Breast epithelium (tissue), 4 donors: ENCODE data around the gene ASB9. TPM values are rescaled to one million over a fixed set of nuclear protein-coding genes. Genes with fewer than 3 reads are reported as not detected.

Experiments used
- DNase-seq, 2 donors: peaks; one replicate each; pipeline ENCODE4 v3.0.0-alpha.2; 2019; ENCODE audit warnings: low spot score in 2 of 2
- H3K27ac ChIP-seq, 2 donors: fragments of 200-600 bp; sonication (generic) in 1 of 2; one replicate each; pipeline ENCODE4 v1.5.1; 2016 to 2019; ENCODE audit warnings: mild to moderate bottlenecking in 1 of 2
- H3K27me3 ChIP-seq, 2 donors: fragments of 200-600 bp; sonication (generic) in 1 of 2; one replicate each; pipeline versions ENCODE4 v1.5.1 to v1.6.0; 2017 to 2019; ENCODE audit warnings: control low read depth in 1 of 2, mild to moderate bottlenecking in 1 of 2
- H3K36me3 ChIP-seq: fragments of 200-600 bp; one replicate; pipeline ENCODE4 v1.5.1; 2019
- H3K4me1 ChIP-seq, 2 donors: fragments of 200-600 bp; sonication (generic); one replicate each; pipeline ENCODE4 v1.5.1; 2016 to 2019; ENCODE audit warnings: control low read depth in 1 of 2
- H3K4me3 ChIP-seq, 3 donors: fragments of 200-600 bp; sonication (generic); 1 replicate in 2 of 3; 2 replicates in 1 of 3; pipeline ENCODE4 v1.5.1; 2016 to 2019; ENCODE audit warnings: mild to moderate bottlenecking in 3 of 3, moderate library complexity in 2 of 3
- H3K9me3 ChIP-seq, 2 donors: fragments of 200-600 bp; sonication (generic) in 1 of 2; one replicate each; pipeline ENCODE4 v1.5.1; 2016 to 2019; ENCODE audit warnings: control low read depth in 1 of 2
- POLR2A ChIP-seq: fragments of 450-650 bp; IDR thresholded peaks from one replicate; pipeline ENCODE4 v1.6.1; 2016; ENCODE audit warnings: antibody characterized with exemption, mild to moderate bottlenecking, moderate library complexity
- POLR2AphosphoS5 ChIP-seq, 3 donors: sonication (generic); formaldehyde crosslinking; IDR thresholded peaks; one replicate each; pipeline ENCODE4 v1.6.1; 2017; ENCODE audit warnings: antibody characterized with exemption in 3 of 3
- intact Hi-C: fragments of 100-400 bp; cut with DNase I; formaldehyde crosslinking; loops from one replicate; pipeline ENCODE4 v1.15.1; 2023; ENCODE audit warnings: low total_unique reads
- total RNA-seq, 3 donors: library from RNA; depleted of rRNA; stranded (reverse); fragments of >200 nt; gene quantifications; one replicate each; pipeline ENCODE4 v1.1.0, GENCODE V29; 2016
- TF ChIP-seq, protein P1 (sequence below), 3 donors: fragments of 450-650 bp; IDR thresholded peaks; one replicate each; pipeline ENCODE4 v1.5.1; 2016 to 2017; ENCODE audit warnings: antibody characterized with exemption in 3 of 3, mild to moderate bottlenecking in 3 of 3, moderate library complexity in 3 of 3

ASB9 gene
- total RNA-seq, 3 donors from 2014 or later, result 0.98 to 2.2 (median 1.0) TPM

DNA sequence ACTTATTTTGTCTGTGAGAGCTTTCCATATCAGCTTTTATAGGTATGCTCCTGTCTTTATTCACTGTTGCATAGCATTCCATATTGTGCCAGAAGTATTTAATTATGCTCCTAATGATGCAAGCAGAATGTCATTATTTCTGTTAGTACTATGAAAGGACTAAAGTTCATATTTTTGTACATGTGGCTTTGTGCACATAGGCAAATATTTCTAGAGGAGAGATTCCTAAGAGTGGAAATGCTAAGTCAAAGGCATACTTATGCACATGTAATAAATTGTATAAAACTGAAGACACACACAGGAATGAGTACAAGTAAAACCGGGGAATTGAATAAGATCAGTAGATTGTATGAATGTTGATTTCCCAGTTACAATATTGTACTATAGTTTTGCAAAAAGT, 1.9 kb upstream of the ASB9 start:
- no peaks in the 10 kb centered on the region for H3K4me1 ChIP-seq
- H3K27ac ChIP-seq, result no peak overlapping the region
- DNase-seq, result no peak
- H3K4me3 ChIP-seq, result no peak overlapping the region
- H3K27me3 ChIP-seq, result peaks cover 0 to 24% of the 10 kb centered on the region in 2 donors
- no peak for TF ChIP-seq POLR2AphosphoS5 (IDR thresholded peaks at IDR 0.05)
- TF ChIP-seq POLR2A, result no peak
- TF ChIP-seq, protein P1, sequence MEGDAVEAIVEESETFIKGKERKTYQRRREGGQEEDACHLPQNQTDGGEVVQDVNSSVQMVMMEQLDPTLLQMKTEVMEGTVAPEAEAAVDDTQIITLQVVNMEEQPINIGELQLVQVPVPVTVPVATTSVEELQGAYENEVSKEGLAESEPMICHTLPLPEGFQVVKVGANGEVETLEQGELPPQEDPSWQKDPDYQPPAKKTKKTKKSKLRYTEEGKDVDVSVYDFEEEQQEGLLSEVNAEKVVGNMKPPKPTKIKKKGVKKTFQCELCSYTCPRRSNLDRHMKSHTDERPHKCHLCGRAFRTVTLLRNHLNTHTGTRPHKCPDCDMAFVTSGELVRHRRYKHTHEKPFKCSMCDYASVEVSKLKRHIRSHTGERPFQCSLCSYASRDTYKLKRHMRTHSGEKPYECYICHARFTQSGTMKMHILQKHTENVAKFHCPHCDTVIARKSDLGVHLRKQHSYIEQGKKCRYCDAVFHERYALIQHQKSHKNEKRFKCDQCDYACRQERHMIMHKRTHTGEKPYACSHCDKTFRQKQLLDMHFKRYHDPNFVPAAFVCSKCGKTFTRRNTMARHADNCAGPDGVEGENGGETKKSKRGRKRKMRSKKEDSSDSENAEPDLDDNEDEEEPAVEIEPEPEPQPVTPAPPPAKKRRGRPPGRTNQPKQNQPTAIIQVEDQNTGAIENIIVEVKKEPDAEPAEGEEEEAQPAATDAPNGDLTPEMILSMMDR (IDR thresholded peaks at IDR 0.05), result no peak
- H3K9me3 ChIP-seq, result peaks cover 3 to 6% of the 10 kb centered on the region in 2 donors
- intact Hi-C loops, result no loop called here
- H3K36me3 ChIP-seq, result no peaks in the 10 kb centered on the region

DNA sequence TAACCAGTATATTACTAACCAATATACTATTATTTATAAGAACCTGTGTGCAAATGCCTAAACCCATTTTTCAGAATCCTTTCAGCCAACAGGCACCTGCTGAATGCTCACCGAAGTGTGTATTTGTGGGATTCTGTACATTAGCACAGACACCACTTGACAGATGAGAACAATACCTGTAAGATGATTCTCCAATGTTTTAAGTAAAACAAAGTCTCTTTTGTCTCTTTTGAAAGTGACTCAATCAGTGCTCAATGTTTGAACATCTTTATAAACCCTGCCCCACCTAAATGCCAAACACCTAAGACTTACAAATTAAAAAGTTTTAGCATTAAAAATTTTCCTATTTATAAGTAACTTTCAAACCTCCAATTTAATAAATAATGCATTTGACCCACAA, 763 bp downstream of the ASB9 start:
- no peak for DNase-seq
- intact Hi-C loops, result no loop called here
- peaks cover 3 to 6% of the 10 kb centered on the region in 2 donors for H3K9me3 ChIP-seq
- no peak overlapping the region for H3K4me3 ChIP-seq
- H3K27ac ChIP-seq, result no peak overlapping the region
- TF ChIP-seq POLR2AphosphoS5 (IDR thresholded peaks at IDR 0.05) (no peak), POLR2A (no peak)
- TF ChIP-seq, protein P1 (IDR thresholded peaks at IDR 0.05), result no peak
- no peaks in the 10 kb centered on the region for H3K4me1 ChIP-seq
- H3K36me3 ChIP-seq, result no peaks in the 10 kb centered on the region
- H3K27me3 ChIP-seq, result peaks cover 0 to 23% of the 10 kb centered on the region in 2 donors

DNA sequence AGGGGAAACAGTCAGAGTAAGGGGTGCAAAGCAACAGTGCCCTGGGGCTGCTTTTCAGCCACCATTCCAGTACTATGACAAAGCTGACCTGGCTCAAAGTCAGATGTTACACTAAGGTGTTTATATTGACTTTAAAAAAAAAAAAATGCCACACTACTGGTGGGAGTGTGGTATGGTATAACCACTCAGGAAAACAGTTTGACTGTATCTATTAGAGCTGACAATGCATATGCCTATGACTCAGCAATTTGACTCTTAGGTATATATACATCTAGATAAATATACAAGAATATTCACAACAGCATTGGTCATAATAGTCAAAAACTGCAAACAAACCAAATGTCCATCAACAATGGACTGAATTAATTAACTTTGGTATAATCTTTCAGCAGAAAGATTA, 15.0 kb downstream of the ASB9 start:
- Histone ChIP-seq H3K4me1 (no peaks in the 10 kb centered on the region), H3K9me3 (no peaks in the 10 kb centered on the region), H3K4me3 (no peak overlapping the region), H3K27ac (no peak overlapping the region), H3K27me3 (peaks cover 0 to 14% of the 10 kb centered on the region in 2 donors), H3K36me3 (no peaks in the 10 kb centered on the region)
- TF ChIP-seq, protein P1 (IDR thresholded peaks at IDR 0.05), result no peak
- TF ChIP-seq POLR2AphosphoS5 (IDR thresholded peaks at IDR 0.05), result no peak
- TF ChIP-seq POLR2A, result no peak
- intact Hi-C loops, result no loop called here
- no peak for DNase-seq

DNA sequence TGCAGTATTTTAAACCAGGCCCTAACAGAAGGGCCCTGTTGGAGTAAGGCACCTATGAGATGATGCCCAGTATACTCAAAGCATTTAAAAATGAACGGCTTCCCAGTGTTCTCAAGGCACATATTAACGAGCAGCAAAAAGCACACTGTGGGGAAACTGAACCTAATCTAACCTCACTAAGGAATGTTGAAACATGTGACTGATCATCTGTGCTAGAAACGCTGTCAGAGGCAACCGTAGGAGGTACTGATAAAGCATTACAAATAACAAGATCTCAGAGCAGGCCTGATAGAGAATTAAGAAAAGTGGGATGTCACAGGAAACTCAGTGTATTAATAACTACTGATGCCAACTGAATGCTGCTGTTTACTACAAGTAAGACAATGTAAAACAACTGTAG, 24.0 kb downstream of the ASB9 start:
- no peaks in the 10 kb centered on the region for H3K4me1 ChIP-seq

DNA sequence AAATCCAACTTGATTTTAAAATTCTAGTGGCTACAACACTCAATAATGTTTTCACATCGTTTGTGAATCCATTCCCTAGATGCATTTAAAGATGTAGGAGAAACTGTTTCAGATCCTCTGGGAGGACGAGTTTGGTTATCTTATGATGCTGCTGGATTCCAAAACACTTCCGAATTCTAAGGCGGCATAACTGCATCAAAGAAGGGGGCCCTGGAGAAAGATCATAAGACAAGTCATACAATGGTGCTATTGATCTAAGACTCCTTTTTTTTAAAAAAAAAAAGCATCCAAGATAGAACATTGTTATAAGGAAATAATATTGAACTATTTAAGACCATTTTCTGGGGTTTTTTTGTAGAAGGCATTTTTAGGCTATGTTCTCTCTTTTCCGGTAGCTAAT, 25.5 kb downstream of the ASB9 start:
- no peak for DNase-seq
- Histone ChIP-seq H3K36me3 (no peaks in the 10 kb centered on the region), H3K4me3 (no peak overlapping the region), H3K27me3 (peaks cover 0 to 32% of the 10 kb centered on the region in 2 donors), H3K9me3 (no peaks in the 10 kb centered on the region), H3K27ac (no peak overlapping the region), H3K4me1 (no peaks in the 10 kb centered on the region)
- intact Hi-C loops, result no loop called here
- TF ChIP-seq POLR2A, result no peak
- TF ChIP-seq, protein P1 (IDR thresholded peaks at IDR 0.05), result no peak
- no peak for TF ChIP-seq POLR2AphosphoS5 (IDR thresholded peaks at IDR 0.05)

More for the DNA sequence above, 24.0 kb downstream of the ASB9 start:
- Histone ChIP-seq H3K27ac (no peak overlapping the region), H3K36me3 (no peaks in the 10 kb centered on the region), H3K27me3 (peaks cover 0 to 34% of the 10 kb centered on the region in 2 donors), H3K9me3 (no peaks in the 10 kb centered on the region), H3K4me3 (no peak overlapping the region)
- intact Hi-C loops, result no loop called here
- TF ChIP-seq, protein P1 (IDR thresholded peaks at IDR 0.05), result no peak
- TF ChIP-seq POLR2AphosphoS5 (IDR thresholded peaks at IDR 0.05) (no peak), POLR2A (no peak)
- DNase-seq, result no peak
